ENCODE measurements around the gene HMGCS2.

Gene HMGCS2

GRCh38 chr1:119774746-119775490 is 6.2 kb upstream of the HMGCS2 start:
- TF ChIP-seq CTCF (IDR thresholded peaks at IDR 0.05; ENCODE audit: insufficient read depth, low read length, poor library complexity, severe bottlenecking) (no peak), EZH2phosphoT487 (conservative IDR thresholded peaks at IDR 0.05; ENCODE audit: low read length) (no peak)

GRCh38 chr1:119773711-119774241 is 5.1 kb upstream of the HMGCS2 start:
- Histone ChIP-seq H3K4me3 (ENCODE audit: insufficient read depth, low read length, poor library complexity, severe bottlenecking) (no peak overlapping the region), H3K9ac (ENCODE audit: low read length) (no peak overlapping the region), H3K4me2 (ENCODE audit: low read depth, low read length, poor library complexity, severe bottlenecking) (no peak overlapping the region), H3K27me3 (ENCODE audit: low read length) (no peaks in the 10 kb centered on the region), H4K20me1 (ENCODE audit: low read depth, low read length) (no peaks in the 10 kb centered on the region), H3K79me2 (ENCODE audit: insufficient read depth, low read length) (no peaks in the 10 kb centered on the region), H3K9me3 (ENCODE audit: insufficient read depth, low read length) (no peaks in the 10 kb centered on the region), H3K36me3 (ENCODE audit: low read length) (no peaks in the 10 kb centered on the region), H3F3A (ENCODE audit: insufficient read depth) (no peaks in the 10 kb centered on the region), H2AFZ (ENCODE audit: low read depth, low read length, severe bottlenecking) (no peak overlapping the region), H3K9me2 (replicated peaks; ENCODE audit: insufficient read depth, low read length) (no peaks in the 10 kb centered on the region), H3K27ac (ENCODE audit: low read depth, low read length) (no peak overlapping the region)
- TF ChIP-seq EZH2phosphoT487 (conservative IDR thresholded peaks at IDR 0.05; ENCODE audit: low read length) (no peak), CTCF (IDR thresholded peaks at IDR 0.05; ENCODE audit: insufficient read depth, low read length, poor library complexity, severe bottlenecking) (no peak)

More at GRCh38 chr1:119774746-119775490, 6.2 kb upstream of the HMGCS2 start:
- H3K9me2 ChIP-seq (replicated peaks; ENCODE audit: insufficient read depth, low read length): no peaks in the 10 kb centered on the region
- H2AFZ ChIP-seq (ENCODE audit: low read depth, low read length, severe bottlenecking): no peak overlapping the region
- H3K9ac ChIP-seq (ENCODE audit: low read length): no peak overlapping the region
- no peaks in the 10 kb centered on the region for H3K9me3 ChIP-seq (ENCODE audit: insufficient read depth, low read length)
- H3F3A ChIP-seq (ENCODE audit: insufficient read depth): no peaks in the 10 kb centered on the region
- no peaks in the 10 kb centered on the region for H3K36me3 ChIP-seq (ENCODE audit: low read length)
- H3K4me3 ChIP-seq (ENCODE audit: insufficient read depth, low read length, poor library complexity, severe bottlenecking): no peak overlapping the region
- H4K20me1 ChIP-seq (ENCODE audit: low read depth, low read length): no peaks in the 10 kb centered on the region
- no peak overlapping the region for H3K27ac ChIP-seq (ENCODE audit: low read depth, low read length)
- no peaks in the 10 kb centered on the region for H3K79me2 ChIP-seq (ENCODE audit: insufficient read depth, low read length)
- no peak overlapping the region for H3K4me2 ChIP-seq (ENCODE audit: low read depth, low read length, poor library complexity, severe bottlenecking)
- H3K27me3 ChIP-seq (ENCODE audit: low read length): no peaks in the 10 kb centered on the region

GRCh38 chr1:119772298-119772697 is 3.6 kb upstream of the HMGCS2 start:
- H3K27ac ChIP-seq (ENCODE audit: low read depth, low read length): no peak overlapping the region
- H3K4me3 ChIP-seq (ENCODE audit: insufficient read depth, low read length, poor library complexity, severe bottlenecking): no peak overlapping the region
- H3K4me2 ChIP-seq (ENCODE audit: low read depth, low read length, poor library complexity, severe bottlenecking): no peak overlapping the region
- no peaks in the 10 kb centered on the region for H3K9me2 ChIP-seq (replicated peaks; ENCODE audit: insufficient read depth, low read length)
- no peaks in the 10 kb centered on the region for H4K20me1 ChIP-seq (ENCODE audit: low read depth, low read length)
- TF ChIP-seq CTCF (IDR thresholded peaks at IDR 0.05; ENCODE audit: insufficient read depth, low read length, poor library complexity, severe bottlenecking) (no peak), EZH2phosphoT487 (conservative IDR thresholded peaks at IDR 0.05; ENCODE audit: low read length) (no peak)
- H3K9me3 ChIP-seq (ENCODE audit: insufficient read depth, low read length): no peaks in the 10 kb centered on the region
- H3K9ac ChIP-seq (ENCODE audit: low read length): no peak overlapping the region
- no peak overlapping the region for H2AFZ ChIP-seq (ENCODE audit: low read depth, low read length, severe bottlenecking)
- H3K36me3 ChIP-seq (ENCODE audit: low read length): no peaks in the 10 kb centered on the region
- no peaks in the 10 kb centered on the region for H3F3A ChIP-seq (ENCODE audit: insufficient read depth)
- H3K79me2 ChIP-seq (ENCODE audit: insufficient read depth, low read length): no peaks in the 10 kb centered on the region
- H3K27me3 ChIP-seq (ENCODE audit: low read length): no peaks in the 10 kb centered on the region
